Panc1 (cell line): ENCODE measurements around the gene EIF2A. TPM values are rescaled to one million over a fixed set of nuclear protein-coding genes. Genes with fewer than 3 reads are reported as not detected.

ENCODE experiments used
- ATAC-seq: fragments of 200-7000 bp; cut with Tn5 transposase; 2 replicates; pipeline ENCODE4 v1.9.1; 2020; ENCODE audit warnings: mild to moderate bottlenecking, moderate library complexity
- BruUV-seq: library from RNA; stranded (reverse); fragments of 400-500 nt; replicated peaks from 2 replicates; lab custom pipeline; 2021; lab: Mats Ljungman, UMichigan
- CTCF ChIA-PET: fragments of 300-600 bp; sonication (Branson Sonifier 250); formaldehyde crosslinking; loops from one replicate; lab custom pipeline; 2022; ENCODE audit warnings: antibody characterized with exemption; lab: Charles Lee
- POLR2A ChIA-PET: fragments of 300-600 bp; sonication (Branson Sonifier 250); formaldehyde crosslinking; loops from one replicate; lab custom pipeline; 2022; ENCODE audit warnings: antibody characterized with exemption; lab: Charles Lee
- DNase-seq: peaks from one replicate; pipeline ENCODE4 v3.0.0-alpha.2; 2010; ENCODE audit warnings: low read depth, low spot score
- H3K27ac ChIP-seq: 2 replicates; pipeline ENCODE4 v1.5.1; 2011; ENCODE audit warnings: mild to moderate bottlenecking, low read length, inconsistent platforms
- H3K27me3 ChIP-seq: fragments of 200-500 bp; sonication (Bioruptor generic); 2 replicates; pipeline ENCODE4 v1.6.0; 2014; ENCODE audit warnings: low read length, inconsistent platforms; ENCODE audit not compliant: control insufficient read depth, insufficient read depth
- H3K36me3 ChIP-seq: fragments of 200-500 bp; sonication (Bioruptor generic); 2 replicates; pipeline ENCODE4 v1.5.1; 2014; ENCODE audit warnings: inconsistent platforms, mild to moderate bottlenecking, low read length, moderate library complexity; ENCODE audit not compliant: control insufficient read depth, insufficient read depth
- H3K4me1 ChIP-seq: 2 replicates; pipeline ENCODE4 v1.5.1; 2011; ENCODE audit warnings: inconsistent platforms, mild to moderate bottlenecking, low read length, moderate library complexity; ENCODE audit not compliant: control insufficient read depth, insufficient read depth
- H3K4me3 ChIP-seq, 2 experiments: 2 replicates each; pipeline ENCODE4 v1.5.1; 2011 to 2012; ENCODE audit warnings: low read depth in 2 of 2, low read length in 2 of 2, mild to moderate bottlenecking in 2 of 2, inconsistent platforms in 1 of 2, moderate library complexity in 1 of 2
- H3K9me3 ChIP-seq: fragments of 200-500 bp; sonication (Bioruptor generic); 2 replicates; pipeline ENCODE4 v1.5.1; 2014; ENCODE audit warnings: low read depth, mild to moderate bottlenecking, inconsistent platforms, low read length, moderate library complexity; ENCODE audit not compliant: control insufficient read depth, insufficient read depth
- POLR2AphosphoS5 ChIP-seq: IDR thresholded peaks from 2 replicates; pipeline ENCODE4 v1.6.1; 2012; ENCODE audit warnings: mild to moderate bottlenecking, low read depth, low read length, moderate library complexity
- REST ChIP-seq, 2 experiments: IDR thresholded peaks; 2 replicates each; pipeline ENCODE4 v1.6.1; 2011 to 2012; ENCODE audit warnings: low read depth in 2 of 2, control low read depth in 1 of 2, low read length in 1 of 2, mild to moderate bottlenecking in 1 of 2, moderate library complexity in 1 of 2; ENCODE audit not compliant: insufficient read depth in 1 of 2
- SIN3A ChIP-seq: IDR thresholded peaks from 2 replicates; pipeline ENCODE4 v1.6.1; 2012; ENCODE audit warnings: low read depth, mild to moderate bottlenecking, low read length, moderate library complexity, borderline replicate concordance; ENCODE audit not compliant: insufficient read depth
- TCF7L2 ChIP-seq: IDR thresholded peaks from 2 replicates; pipeline ENCODE4 v1.6.1; 2011; ENCODE audit warnings: mild to moderate bottlenecking, low read depth, low read length, inconsistent platforms
- in situ Hi-C: cut with HindIII; loops from 2 replicates; pipeline ENCODE4 v1.10.0; 2016; ENCODE audit warnings: low sequenced_read_pairs, low pct_unique_long_range_greater_than_20kb
- intact Hi-C: fragments of 100-400 bp; cut with micrococcal nuclease; formaldehyde crosslinking; loops from one replicate; pipeline ENCODE4 v1.10.0; 2022; ENCODE audit not compliant: unreplicated experiment
- total RNA-seq: library from RNA; stranded (reverse); gene quantifications from one replicate; pipeline ENCODE4 v1.2.1, GENCODE V29; 2021; ENCODE audit not compliant: unreplicated experiment
- TF ChIP-seq, protein P1 (sequence below): fragments of 450-650 bp; IDR thresholded peaks from 2 replicates; pipeline ENCODE4 v1.5.1; 2017; ENCODE audit warnings: mild to moderate bottlenecking

Gene EIF2A
- total RNA-seq, 1 experiment from 2014 or later = 70.0 TPM

- Histone ChIP-seq H3K27me3 (no peaks in the 10 kb centered on the region), H3K9me3 (no peaks in the 10 kb centered on the region), H3K36me3 (peaks cover 37% of the 10 kb centered on the region), H3K4me3 (peak overlapping the region; percentile 67 to 85), H3K4me1 (peaks cover 30% of the 10 kb centered on the region), H3K27ac (peak overlapping the region; percentile 99)
- TSS peak; percentile 95 for BruUV-seq
- intact Hi-C loops (no loop called here), in situ Hi-C loops (no loop called here)
- ChIA-PET CTCF (no interaction called here), POLR2A (no interaction called here)
- TF ChIP-seq POLR2AphosphoS5 (no peak), SIN3A (no peak), REST (IDR thresholded peaks at IDR 0.05; ENCODE audit: insufficient read depth in 1 of 2, low read depth in 2 of 2, low read length in 1 of 2) (no peak), TCF7L2 (no peak)
- TF ChIP-seq, protein P1, sequence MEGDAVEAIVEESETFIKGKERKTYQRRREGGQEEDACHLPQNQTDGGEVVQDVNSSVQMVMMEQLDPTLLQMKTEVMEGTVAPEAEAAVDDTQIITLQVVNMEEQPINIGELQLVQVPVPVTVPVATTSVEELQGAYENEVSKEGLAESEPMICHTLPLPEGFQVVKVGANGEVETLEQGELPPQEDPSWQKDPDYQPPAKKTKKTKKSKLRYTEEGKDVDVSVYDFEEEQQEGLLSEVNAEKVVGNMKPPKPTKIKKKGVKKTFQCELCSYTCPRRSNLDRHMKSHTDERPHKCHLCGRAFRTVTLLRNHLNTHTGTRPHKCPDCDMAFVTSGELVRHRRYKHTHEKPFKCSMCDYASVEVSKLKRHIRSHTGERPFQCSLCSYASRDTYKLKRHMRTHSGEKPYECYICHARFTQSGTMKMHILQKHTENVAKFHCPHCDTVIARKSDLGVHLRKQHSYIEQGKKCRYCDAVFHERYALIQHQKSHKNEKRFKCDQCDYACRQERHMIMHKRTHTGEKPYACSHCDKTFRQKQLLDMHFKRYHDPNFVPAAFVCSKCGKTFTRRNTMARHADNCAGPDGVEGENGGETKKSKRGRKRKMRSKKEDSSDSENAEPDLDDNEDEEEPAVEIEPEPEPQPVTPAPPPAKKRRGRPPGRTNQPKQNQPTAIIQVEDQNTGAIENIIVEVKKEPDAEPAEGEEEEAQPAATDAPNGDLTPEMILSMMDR = no peak
- no peak for DNase-seq
- no peak for ATAC-seq
Measured at GRCh38 chr3:150547045-150547741, 606 bp downstream of the EIF2A start.

DNA sequence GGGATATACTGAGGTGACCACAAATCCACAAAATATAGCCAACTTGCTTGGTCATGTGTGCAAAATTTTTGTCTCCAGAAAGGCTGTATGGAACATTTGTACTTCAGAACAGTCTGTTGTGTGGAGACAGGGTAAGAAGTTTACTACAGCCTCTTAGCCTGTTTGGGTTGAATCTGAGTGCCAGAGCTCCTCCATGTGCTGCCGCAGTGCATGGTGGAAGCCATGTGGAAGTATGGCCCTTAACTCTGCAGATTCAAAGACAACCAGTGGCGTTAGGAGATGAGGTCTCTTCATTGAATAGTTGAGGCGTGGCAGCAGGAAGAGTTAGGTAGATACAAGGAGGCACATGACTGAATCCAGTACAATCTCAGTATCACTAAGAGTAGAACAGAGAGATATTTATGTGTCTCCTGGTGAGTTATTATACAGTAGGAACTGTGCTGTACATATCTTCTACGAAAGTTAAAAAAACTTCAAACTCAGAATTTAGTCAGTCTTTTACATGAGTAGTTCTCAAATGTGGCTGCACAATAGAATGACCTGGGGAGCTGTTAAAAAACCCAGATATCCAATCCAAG is 9.4 kb downstream of the EIF2A start:
- H3K9me3 ChIP-seq = no peaks in the 10 kb centered on the region
- ChIA-PET POLR2A (no interaction called here), CTCF (no interaction called here)
- intact Hi-C loops (no loop called here), in situ Hi-C loops (no loop called here)
- no TSS peak for BruUV-seq
- H3K27me3 ChIP-seq = no peaks in the 10 kb centered on the region
- DNase-seq (no peak), ATAC-seq (peak; percentile 67; the same call in 1 of the 2 replicates)
- H3K36me3 ChIP-seq = peaks cover 28% of the 10 kb centered on the region
- H3K27ac ChIP-seq = no peak overlapping the region
- no peaks in the 10 kb centered on the region for H3K4me1 ChIP-seq
- no peak overlapping the region for H3K4me3 ChIP-seq
- TF ChIP-seq POLR2AphosphoS5 (no peak), REST (IDR thresholded peaks at IDR 0.05; ENCODE audit: insufficient read depth in 1 of 2, low read depth in 2 of 2, low read length in 1 of 2) (no peak), SIN3A (no peak), TCF7L2 (no peak)
